ENCODE results near the gene KMT2B. TPM values are rescaled to one million over a fixed set of nuclear protein-coding genes. Genes with fewer than 3 reads are reported as not detected.
A peak's percentile ranks its signal among the peaks of the same experiment; 100 is the strongest.

Gene KMT2B
- total RNA-seq, 1 donor from 2014 or later = 70.2 TPM

DNA sequence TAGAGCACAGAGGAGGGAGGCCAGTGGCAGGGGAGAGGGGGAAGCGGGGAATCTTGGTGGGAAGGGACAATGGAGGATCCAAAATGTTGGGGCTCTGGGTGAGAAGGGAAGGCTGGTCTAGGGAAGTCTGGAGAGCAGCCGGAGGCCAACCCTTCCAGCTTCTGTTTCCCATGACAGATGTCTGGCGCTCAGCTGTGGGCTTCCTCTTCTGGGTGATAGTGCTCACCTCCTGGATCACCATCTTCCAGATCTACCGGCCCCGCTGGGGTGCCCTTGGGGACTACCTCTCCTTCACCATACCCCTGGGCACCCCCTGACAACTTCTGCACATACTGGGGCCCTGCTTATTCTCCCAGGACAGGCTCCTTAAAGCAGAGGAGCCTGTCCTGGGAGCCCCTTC lies 28.7 kb downstream of the KMT2B start:
- Mint-ChIP-seq H3K27me3 (no peaks in the 10 kb centered on the region), H3K4me1 (ENCODE audit: low read depth) (peaks cover 30% of the 10 kb centered on the region), H3K4me3 (ENCODE audit: low read depth) (peak overlapping the region; percentile 98), H3K36me3 (ENCODE audit: insufficient read depth) (peaks cover 3% of the 10 kb centered on the region), H3K27ac (peak overlapping the region; percentile 100), H3K9me3 (ENCODE audit: low read depth) (no peaks in the 10 kb centered on the region)
- DNase-seq (ENCODE audit: low spot score, unreplicated experiment) = no peak
- TF ChIP-seq, protein P1, sequence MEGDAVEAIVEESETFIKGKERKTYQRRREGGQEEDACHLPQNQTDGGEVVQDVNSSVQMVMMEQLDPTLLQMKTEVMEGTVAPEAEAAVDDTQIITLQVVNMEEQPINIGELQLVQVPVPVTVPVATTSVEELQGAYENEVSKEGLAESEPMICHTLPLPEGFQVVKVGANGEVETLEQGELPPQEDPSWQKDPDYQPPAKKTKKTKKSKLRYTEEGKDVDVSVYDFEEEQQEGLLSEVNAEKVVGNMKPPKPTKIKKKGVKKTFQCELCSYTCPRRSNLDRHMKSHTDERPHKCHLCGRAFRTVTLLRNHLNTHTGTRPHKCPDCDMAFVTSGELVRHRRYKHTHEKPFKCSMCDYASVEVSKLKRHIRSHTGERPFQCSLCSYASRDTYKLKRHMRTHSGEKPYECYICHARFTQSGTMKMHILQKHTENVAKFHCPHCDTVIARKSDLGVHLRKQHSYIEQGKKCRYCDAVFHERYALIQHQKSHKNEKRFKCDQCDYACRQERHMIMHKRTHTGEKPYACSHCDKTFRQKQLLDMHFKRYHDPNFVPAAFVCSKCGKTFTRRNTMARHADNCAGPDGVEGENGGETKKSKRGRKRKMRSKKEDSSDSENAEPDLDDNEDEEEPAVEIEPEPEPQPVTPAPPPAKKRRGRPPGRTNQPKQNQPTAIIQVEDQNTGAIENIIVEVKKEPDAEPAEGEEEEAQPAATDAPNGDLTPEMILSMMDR (IDR thresholded peaks at IDR 0.05; ENCODE audit: unreplicated experiment) = no peak

DNA sequence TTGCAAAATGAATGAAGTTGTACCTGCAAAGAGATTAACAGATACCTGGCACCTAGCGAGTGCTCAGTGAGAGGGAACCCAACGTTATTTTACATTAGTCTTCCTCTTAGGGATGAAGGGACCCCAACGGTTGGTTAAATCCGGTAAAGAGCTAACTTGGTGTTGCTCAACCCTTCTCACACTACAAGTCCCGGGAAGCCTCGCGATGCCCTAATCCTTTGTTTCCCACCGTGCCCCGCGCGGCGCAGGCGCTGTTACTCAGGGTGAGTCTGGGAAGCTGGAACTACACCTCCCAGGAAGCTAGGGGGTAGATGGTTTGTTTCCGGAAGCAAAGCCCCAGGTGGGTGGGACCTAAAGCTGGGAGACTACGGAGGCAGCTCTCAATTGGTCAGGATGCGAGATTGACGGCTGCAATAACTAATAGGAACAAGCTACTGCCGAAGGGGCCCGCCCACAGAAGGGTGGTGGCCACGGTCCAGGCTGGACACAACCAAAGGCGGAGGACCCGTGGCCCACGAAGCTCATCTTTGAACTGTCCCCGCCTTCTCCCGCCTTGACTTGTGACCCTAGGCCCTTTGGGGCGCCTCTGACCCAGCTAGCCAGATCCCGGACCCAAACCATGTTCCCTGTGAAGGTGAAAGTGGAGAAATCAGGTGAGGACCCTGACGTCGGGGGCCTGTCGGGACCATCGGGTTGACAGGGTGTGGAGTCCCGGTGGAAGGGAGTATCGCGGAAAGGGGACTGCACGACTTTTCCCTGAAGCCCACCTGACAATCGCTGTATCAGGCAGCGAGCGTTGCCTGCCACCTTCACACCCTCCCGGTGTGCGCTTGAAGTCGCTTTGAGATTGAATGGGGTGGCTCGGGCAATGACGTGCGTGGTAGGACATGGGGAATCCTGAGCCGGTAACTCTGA lies 30.6 kb downstream of the KMT2B start, which contains the start of gene LIN37:
TSS of gene LIN37 (plus strand) at position 471 of the 915 bp plus-strand sequence. CDS start at position 620, 149 bp downstream.
- TF ChIP-seq, protein P1 (IDR thresholded peaks at IDR 0.05; ENCODE audit: unreplicated experiment) = no peak
- H3K9me3 Mint-ChIP-seq (ENCODE audit: low read depth) = no peaks in the 10 kb centered on the region
- DNase-seq (ENCODE audit: low spot score, unreplicated experiment) = peak; percentile 97
- H3K36me3 Mint-ChIP-seq (ENCODE audit: insufficient read depth) = peaks cover 4% of the 10 kb centered on the region
- H3K27ac Mint-ChIP-seq = peak within 1 kb of the TSS; percentile 90
- H3K4me3 Mint-ChIP-seq (ENCODE audit: low read depth) = peak within 1 kb of the TSS; percentile 98
- peaks cover 30% of the 10 kb centered on the region for H3K4me1 Mint-ChIP-seq (ENCODE audit: low read depth)
- no peaks in the 10 kb centered on the region for H3K27me3 Mint-ChIP-seq

DNA sequence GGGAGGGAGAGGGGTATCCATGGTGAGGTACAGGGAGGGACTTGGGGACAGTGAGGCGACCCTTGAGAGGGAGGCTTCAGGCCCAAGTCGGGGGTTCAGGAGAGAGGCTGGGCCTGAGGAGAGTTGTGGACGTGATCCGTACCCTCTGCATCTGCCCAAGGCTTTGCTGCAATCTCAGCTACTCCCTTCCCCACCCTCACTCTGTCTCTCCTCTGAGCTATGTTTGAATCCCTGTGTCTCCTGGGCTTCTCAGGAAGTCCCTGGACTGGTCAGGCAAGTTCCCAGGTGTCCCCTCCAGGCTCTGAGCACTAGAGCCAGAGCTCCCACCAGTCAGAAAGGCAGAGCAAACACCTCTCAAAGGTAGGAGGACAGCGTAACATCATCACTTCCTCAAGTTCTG lies 32.4 kb downstream of the KMT2B start:
- Mint-ChIP-seq H3K4me3 (ENCODE audit: low read depth) (peak overlapping the region; percentile 49), H3K9me3 (ENCODE audit: low read depth) (no peaks in the 10 kb centered on the region), H3K27me3 (peaks cover 12% of the 10 kb centered on the region), H3K4me1 (ENCODE audit: low read depth) (peaks cover 27% of the 10 kb centered on the region), H3K36me3 (ENCODE audit: insufficient read depth) (peaks cover 14% of the 10 kb centered on the region), H3K27ac (no peak overlapping the region)
- DNase-seq (ENCODE audit: low spot score, unreplicated experiment) = no peak
- TF ChIP-seq, protein P1 (IDR thresholded peaks at IDR 0.05; ENCODE audit: unreplicated experiment) = no peak

DNA sequence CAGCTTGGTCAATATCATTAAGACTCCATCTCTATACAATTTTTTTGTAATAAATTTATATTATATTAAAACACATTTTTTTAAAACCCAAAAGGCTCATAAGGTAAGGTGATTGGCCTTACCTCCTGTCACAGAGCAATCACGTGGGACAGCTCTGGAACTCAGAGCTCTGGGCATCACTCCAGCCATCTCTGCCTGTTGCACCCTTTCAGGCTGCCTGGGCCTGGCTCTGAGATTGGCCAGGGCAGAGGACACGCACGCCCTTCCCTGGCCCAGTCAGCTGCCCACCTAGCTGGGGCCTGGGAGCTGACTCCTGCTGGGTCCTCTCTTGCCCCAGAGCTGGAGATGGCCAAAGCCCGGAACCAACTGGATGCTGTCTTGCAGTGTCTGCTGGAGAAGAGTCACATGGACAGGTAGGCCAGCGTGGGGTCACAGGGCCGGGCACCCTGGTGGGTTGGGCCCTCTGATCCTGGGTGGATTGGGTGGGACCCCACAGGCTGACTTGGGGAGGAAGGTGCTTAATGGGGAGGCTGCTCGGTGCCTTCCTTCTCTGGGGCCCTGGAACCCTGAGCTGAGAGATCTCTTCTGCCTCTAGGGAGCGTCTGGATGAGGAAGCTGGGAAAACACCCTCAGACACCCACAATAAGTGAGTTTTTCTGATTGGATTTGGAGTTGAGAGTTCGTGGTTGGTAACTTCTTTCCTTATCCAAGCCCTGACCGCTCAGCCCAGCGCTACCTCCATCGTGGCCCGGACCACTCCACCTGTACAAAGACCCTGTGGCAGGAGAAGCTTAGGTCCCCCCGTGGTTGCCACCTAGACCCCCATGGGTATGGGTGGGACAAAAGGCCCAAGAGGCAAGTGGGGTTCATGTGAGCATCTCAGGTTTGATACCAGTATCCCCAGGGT lies 34.3 kb downstream of the KMT2B start:
- peaks cover 20% of the 10 kb centered on the region for H3K27me3 Mint-ChIP-seq
- peaks cover 16% of the 10 kb centered on the region for H3K36me3 Mint-ChIP-seq (ENCODE audit: insufficient read depth)
- H3K27ac Mint-ChIP-seq = no peak overlapping the region
- DNase-seq (ENCODE audit: low spot score, unreplicated experiment) = no peak
- no peak overlapping the region for H3K4me3 Mint-ChIP-seq (ENCODE audit: low read depth)
- TF ChIP-seq, protein P1 (IDR thresholded peaks at IDR 0.05; ENCODE audit: unreplicated experiment) = no peak
- no peaks in the 10 kb centered on the region for H3K9me3 Mint-ChIP-seq (ENCODE audit: low read depth)
- H3K4me1 Mint-ChIP-seq (ENCODE audit: low read depth) = peaks cover 20% of the 10 kb centered on the region
